OCI-LY1 (cell line): ENCODE results near the gene FARS2.

Experiments
- EZH2 ChIP-seq: fragments of 200-600 bp; sonication (generic), shearing (Covaris generic); IDR thresholded peaks from 2 replicates; pipeline ENCODE4 v1.8.0; 2017; ENCODE audit warnings: borderline replicate concordance, mixed run types, mild to moderate bottlenecking, antibody characterized with exemption, low read length, moderate library complexity, mixed read lengths
- TF ChIP-seq, protein P1 (sequence below): fragments of 200-600 bp; sonication (generic), shearing (Covaris generic); IDR thresholded peaks from 2 replicates; pipeline ENCODE4 v1.5.1; 2017; ENCODE audit warnings: mild to moderate bottlenecking, antibody characterized with exemption, low read length, moderate library complexity, mixed read lengths

GRCh38 chr6:5710936-5711335, 449.6 kb downstream of the FARS2 start:
- TF ChIP-seq, protein P1, sequence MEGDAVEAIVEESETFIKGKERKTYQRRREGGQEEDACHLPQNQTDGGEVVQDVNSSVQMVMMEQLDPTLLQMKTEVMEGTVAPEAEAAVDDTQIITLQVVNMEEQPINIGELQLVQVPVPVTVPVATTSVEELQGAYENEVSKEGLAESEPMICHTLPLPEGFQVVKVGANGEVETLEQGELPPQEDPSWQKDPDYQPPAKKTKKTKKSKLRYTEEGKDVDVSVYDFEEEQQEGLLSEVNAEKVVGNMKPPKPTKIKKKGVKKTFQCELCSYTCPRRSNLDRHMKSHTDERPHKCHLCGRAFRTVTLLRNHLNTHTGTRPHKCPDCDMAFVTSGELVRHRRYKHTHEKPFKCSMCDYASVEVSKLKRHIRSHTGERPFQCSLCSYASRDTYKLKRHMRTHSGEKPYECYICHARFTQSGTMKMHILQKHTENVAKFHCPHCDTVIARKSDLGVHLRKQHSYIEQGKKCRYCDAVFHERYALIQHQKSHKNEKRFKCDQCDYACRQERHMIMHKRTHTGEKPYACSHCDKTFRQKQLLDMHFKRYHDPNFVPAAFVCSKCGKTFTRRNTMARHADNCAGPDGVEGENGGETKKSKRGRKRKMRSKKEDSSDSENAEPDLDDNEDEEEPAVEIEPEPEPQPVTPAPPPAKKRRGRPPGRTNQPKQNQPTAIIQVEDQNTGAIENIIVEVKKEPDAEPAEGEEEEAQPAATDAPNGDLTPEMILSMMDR: no peak
- TF ChIP-seq EZH2: no peak
